ENCODE results near the gene OR2V1. TPM values are rescaled to one million over a fixed set of nuclear protein-coding genes. Genes with fewer than 3 reads are reported as not detected.

The OR2V1 gene
- total and polyA plus RNA-seq, 2 experiments from 2014 or later: not detected

DNA sequence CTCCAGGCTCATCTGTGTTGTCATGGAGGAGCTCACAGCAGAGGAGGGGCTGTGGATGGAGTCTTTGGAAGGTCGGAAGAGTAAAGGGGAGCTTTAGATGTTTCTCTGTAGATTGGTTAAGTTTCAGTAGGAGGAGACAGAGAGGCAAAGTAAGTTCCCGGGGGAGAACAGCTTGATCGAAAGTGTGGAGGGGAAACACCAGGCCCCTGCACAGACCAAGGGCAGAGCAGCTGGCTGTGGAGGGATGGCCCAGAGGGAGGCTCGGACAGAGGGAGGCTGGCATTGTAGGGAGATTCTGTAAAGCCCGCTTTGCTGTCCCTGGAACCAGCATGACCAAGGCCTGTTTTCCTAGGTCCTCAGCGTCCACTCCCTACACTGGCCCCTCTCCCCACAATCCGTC, 11.1 kb upstream of the OR2V1 start:
- Histone ChIP-seq H3K4me2 (no peak overlapping the region), H4K20me1 (replicated peaks; ENCODE audit: insufficient read depth) (no peaks in the 10 kb centered on the region), H3F3A (replicated peaks; ENCODE audit: low read depth) (no peaks in the 10 kb centered on the region), H2AFZ (0 out of 2 replicates have a peak overlapping the region, but pooled peaks have one; percentile 59), H3K27me3 (ENCODE audit: insufficient read depth) (no peaks in the 10 kb centered on the region), H3K4me3 (no peak overlapping the region), H3K27ac (ENCODE audit: low read depth) (no peak overlapping the region), H3K4me1 (ENCODE audit: insufficient read depth) (0 out of 2 replicates have a peak, but pooled peaks cover 6% of the 10 kb centered on the region), H3K36me3 (ENCODE audit: insufficient read depth) (no peaks in the 10 kb centered on the region), H3K79me2 (replicated peaks; ENCODE audit: insufficient read depth) (no peaks in the 10 kb centered on the region), H3K9me2 (ENCODE audit: insufficient read depth) (no peaks in the 10 kb centered on the region)
- DNase-seq (ENCODE audit: low spot score) (no peak), ATAC-seq (no peak; the same call in 1 of the 3 replicates)
- Mint-ChIP-seq H3K27me3 (ENCODE audit: insufficient read depth, low read depth, poor library complexity) (peaks cover 16% of the 10 kb centered on the region), H3K9me3 (peaks cover 16% of the 10 kb centered on the region), H3K4me1 (peaks cover 8% of the 10 kb centered on the region), H3K27ac (no peak overlapping the region), H3K4me3 (no peak overlapping the region), H3K36me3 (ENCODE audit: low read depth) (peaks cover 4% of the 10 kb centered on the region; the same call in 1 of the 3 replicates)
- TF ChIP-seq NANOG (IDR thresholded peaks at IDR 0.05; ENCODE audit: borderline replicate concordance) (no peak), ZNF114 (CRISPR knock-in tag; IDR thresholded peaks at IDR 0.05) (no peak), EZH2 (IDR thresholded peaks at IDR 0.05; ENCODE audit: low read depth, unreplicated experiment) (no peak), POLR2AphosphoS5 (IDR thresholded peaks at IDR 0.05; ENCODE audit: low read depth) (no peak), ZNF331 (CRISPR knock-in tag; IDR thresholded peaks at IDR 0.05; ENCODE audit: low read depth) (no peak), EZH2phosphoT487 (IDR thresholded peaks at IDR 0.05; ENCODE audit: unreplicated experiment) (no peak), CREB1 (CRISPR knock-in tag; IDR thresholded peaks at IDR 0.05; ENCODE audit: low read depth) (no peak), STAT1 (IDR thresholded peaks at IDR 0.05; ENCODE audit: unreplicated experiment) (no peak), JUNB (IDR thresholded peaks at IDR 0.05; ENCODE audit: unreplicated experiment) (no peak)
- TF ChIP-seq, protein P1, sequence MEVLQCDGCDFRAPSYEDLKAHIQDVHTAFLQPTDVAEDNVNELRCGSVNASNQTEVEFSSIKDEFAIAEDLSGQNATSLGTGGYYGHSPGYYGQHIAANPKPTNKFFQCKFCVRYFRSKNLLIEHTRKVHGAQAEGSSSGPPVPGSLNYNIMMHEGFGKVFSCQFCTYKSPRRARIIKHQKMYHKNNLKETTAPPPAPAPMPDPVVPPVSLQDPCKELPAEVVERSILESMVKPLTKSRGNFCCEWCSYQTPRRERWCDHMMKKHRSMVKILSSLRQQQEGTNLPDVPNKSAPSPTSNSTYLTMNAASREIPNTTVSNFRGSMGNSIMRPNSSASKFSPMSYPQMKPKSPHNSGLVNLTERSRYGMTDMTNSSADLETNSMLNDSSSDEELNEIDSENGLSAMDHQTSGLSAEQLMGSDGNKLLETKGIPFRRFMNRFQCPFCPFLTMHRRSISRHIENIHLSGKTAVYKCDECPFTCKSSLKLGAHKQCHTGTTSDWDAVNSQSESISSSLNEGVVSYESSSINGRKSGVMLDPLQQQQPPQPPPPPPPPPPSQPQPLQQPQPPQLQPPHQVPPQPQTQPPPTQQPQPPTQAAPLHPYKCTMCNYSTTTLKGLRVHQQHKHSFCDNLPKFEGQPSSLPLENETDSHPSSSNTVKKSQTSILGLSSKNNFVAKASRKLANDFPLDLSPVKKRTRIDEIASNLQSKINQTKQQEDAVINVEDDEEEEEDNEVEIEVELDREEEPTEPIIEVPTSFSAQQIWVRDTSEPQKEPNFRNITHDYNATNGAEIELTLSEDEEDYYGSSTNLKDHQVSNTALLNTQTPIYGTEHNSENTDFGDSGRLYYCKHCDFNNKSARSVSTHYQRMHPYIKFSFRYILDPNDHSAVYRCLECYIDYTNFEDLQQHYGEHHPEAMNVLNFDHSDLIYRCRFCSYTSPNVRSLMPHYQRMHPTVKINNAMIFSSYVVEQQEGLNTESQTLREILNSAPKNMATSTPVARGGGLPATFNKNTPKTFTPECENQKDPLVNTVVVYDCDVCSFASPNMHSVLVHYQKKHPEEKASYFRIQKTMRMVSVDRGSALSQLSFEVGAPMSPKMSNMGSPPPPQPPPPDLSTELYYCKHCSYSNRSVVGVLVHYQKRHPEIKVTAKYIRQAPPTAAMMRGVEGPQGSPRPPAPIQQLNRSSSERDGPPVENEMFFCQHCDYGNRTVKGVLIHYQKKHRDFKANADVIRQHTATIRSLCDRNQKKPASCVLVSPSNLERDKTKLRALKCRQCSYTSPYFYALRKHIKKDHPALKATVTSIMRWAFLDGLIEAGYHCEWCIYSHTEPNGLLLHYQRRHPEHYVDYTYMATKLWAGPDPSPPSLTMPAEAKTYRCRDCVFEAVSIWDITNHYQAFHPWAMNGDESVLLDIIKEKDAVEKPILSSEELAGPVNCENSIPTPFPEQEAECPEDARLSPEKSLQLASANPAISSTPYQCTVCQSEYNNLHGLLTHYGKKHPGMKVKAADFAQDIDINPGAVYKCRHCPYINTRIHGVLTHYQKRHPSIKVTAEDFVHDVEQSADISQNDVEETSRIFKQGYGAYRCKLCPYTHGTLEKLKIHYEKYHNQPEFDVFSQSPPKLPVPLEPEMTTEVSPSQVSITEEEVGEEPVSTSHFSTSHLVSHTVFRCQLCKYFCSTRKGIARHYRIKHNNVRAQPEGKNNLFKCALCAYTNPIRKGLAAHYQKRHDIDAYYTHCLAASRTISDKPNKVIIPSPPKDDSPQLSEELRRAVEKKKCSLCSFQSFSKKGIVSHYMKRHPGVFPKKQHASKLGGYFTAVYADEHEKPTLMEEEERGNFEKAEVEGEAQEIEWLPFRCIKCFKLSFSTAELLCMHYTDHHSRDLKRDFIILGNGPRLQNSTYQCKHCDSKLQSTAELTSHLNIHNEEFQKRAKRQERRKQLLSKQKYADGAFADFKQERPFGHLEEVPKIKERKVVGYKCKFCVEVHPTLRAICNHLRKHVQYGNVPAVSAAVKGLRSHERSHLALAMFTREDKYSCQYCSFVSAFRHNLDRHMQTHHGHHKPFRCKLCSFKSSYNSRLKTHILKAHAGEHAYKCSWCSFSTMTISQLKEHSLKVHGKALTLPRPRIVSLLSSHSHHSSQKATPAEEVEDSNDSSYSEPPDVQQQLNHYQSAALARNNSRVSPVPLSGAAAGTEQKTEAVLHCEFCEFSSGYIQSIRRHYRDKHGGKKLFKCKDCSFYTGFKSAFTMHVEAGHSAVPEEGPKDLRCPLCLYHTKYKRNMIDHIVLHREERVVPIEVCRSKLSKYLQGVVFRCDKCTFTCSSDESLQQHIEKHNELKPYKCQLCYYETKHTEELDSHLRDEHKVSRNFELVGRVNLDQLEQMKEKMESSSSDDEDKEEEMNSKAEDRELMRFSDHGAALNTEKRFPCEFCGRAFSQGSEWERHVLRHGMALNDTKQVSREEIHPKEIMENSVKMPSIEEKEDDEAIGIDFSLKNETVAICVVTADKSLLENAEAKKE (CRISPR knock-in tag; IDR thresholded peaks at IDR 0.05): no peak
- TF ChIP-seq, protein P2, sequence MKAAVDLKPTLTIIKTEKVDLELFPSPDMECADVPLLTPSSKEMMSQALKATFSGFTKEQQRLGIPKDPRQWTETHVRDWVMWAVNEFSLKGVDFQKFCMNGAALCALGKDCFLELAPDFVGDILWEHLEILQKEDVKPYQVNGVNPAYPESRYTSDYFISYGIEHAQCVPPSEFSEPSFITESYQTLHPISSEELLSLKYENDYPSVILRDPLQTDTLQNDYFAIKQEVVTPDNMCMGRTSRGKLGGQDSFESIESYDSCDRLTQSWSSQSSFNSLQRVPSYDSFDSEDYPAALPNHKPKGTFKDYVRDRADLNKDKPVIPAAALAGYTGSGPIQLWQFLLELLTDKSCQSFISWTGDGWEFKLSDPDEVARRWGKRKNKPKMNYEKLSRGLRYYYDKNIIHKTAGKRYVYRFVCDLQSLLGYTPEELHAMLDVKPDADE (IDR thresholded peaks at IDR 0.05): no peak
- TF ChIP-seq, protein P3, sequence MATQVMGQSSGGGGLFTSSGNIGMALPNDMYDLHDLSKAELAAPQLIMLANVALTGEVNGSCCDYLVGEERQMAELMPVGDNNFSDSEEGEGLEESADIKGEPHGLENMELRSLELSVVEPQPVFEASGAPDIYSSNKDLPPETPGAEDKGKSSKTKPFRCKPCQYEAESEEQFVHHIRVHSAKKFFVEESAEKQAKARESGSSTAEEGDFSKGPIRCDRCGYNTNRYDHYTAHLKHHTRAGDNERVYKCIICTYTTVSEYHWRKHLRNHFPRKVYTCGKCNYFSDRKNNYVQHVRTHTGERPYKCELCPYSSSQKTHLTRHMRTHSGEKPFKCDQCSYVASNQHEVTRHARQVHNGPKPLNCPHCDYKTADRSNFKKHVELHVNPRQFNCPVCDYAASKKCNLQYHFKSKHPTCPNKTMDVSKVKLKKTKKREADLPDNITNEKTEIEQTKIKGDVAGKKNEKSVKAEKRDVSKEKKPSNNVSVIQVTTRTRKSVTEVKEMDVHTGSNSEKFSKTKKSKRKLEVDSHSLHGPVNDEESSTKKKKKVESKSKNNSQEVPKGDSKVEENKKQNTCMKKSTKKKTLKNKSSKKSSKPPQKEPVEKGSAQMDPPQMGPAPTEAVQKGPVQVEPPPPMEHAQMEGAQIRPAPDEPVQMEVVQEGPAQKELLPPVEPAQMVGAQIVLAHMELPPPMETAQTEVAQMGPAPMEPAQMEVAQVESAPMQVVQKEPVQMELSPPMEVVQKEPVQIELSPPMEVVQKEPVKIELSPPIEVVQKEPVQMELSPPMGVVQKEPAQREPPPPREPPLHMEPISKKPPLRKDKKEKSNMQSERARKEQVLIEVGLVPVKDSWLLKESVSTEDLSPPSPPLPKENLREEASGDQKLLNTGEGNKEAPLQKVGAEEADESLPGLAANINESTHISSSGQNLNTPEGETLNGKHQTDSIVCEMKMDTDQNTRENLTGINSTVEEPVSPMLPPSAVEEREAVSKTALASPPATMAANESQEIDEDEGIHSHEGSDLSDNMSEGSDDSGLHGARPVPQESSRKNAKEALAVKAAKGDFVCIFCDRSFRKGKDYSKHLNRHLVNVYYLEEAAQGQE (IDR thresholded peaks at IDR 0.05; ENCODE audit: unreplicated experiment): no peak
- TF ChIP-seq, protein P4, sequence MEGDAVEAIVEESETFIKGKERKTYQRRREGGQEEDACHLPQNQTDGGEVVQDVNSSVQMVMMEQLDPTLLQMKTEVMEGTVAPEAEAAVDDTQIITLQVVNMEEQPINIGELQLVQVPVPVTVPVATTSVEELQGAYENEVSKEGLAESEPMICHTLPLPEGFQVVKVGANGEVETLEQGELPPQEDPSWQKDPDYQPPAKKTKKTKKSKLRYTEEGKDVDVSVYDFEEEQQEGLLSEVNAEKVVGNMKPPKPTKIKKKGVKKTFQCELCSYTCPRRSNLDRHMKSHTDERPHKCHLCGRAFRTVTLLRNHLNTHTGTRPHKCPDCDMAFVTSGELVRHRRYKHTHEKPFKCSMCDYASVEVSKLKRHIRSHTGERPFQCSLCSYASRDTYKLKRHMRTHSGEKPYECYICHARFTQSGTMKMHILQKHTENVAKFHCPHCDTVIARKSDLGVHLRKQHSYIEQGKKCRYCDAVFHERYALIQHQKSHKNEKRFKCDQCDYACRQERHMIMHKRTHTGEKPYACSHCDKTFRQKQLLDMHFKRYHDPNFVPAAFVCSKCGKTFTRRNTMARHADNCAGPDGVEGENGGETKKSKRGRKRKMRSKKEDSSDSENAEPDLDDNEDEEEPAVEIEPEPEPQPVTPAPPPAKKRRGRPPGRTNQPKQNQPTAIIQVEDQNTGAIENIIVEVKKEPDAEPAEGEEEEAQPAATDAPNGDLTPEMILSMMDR (conservative IDR thresholded peaks at IDR 0.05; ENCODE audit: low read depth in 2 of 2): no peak
